GM19351 (cell line): ENCODE measurements around the gene CLPTM1L.
A peak's percentile ranks its signal among the peaks of the same experiment; 100 is the strongest.
"Not testable (repeated sequence)": the region's sequence is repeated elsewhere in the genome, so short reads cannot be mapped to it uniquely, and the experiment has no call there.

Experiments
- ATAC-seq: cut with Tn5 transposase; IDR thresholded peaks from one replicate; pipeline ENCODE4 v1.9.1; 2021; ENCODE audit warnings: mild to moderate bottlenecking, moderate library complexity; ENCODE audit not compliant: unreplicated experiment

The CLPTM1L gene

DNA sequence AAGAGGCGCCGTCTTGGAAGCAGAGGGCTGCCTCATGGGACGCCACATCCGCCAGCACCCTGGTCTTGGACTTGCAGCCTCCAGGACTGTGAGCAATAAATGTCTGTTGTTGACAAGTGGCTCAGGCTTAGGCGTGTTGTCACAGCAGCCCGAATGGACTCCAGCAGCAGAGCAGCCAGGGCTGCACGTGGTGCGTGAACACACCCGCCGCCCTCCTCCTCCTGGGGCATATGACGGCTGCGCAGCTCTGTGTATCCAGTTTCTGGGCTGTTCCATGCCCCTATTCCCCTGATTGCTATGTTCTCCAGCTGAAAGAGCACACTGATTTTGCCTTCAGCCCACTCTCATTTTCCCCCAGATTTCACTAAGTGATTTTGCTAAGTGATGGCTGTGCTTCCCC, 36.0 kb upstream of the CLPTM1L start:
- no peak for ATAC-seq

DNA sequence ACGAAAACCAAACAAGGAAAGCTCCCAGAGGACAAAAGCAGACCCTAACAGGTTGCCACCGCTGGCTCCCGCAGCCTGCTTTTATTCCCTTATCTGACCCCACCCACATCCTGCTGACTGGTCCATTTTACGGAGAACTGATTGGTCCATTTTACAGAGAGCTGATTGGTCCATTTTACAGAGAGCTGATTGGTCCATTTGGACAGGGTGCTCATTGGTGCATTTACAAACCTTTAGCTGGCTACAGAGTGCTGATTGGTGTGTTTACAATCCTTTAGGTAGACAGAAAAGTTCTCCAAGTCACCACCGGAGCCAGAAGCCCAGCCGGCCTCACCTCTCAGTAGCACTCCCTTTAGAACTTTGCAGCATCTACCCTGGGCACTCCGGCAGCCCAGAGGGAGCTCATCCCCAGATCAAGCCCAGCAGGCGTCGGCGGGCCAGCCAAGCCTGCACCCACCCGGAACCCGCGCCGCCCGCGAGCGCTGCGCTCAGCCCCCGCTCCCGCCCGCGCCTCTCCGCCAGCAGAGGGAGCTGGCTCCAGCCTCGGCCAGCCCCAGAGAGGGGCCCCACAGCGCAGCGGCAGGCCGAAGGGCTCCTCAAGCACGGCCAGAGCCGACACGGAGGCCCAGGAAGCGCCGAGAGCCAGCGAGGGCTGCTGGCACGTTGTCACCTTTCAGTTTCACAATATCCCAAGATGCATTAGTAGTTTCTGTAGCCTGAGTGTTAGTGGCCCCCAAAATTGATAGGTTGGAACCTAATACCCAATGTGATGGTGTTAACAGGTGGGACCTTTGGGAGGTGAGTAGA, 35.3 kb upstream of the CLPTM1L start:
- peak; percentile 90 for ATAC-seq

DNA sequence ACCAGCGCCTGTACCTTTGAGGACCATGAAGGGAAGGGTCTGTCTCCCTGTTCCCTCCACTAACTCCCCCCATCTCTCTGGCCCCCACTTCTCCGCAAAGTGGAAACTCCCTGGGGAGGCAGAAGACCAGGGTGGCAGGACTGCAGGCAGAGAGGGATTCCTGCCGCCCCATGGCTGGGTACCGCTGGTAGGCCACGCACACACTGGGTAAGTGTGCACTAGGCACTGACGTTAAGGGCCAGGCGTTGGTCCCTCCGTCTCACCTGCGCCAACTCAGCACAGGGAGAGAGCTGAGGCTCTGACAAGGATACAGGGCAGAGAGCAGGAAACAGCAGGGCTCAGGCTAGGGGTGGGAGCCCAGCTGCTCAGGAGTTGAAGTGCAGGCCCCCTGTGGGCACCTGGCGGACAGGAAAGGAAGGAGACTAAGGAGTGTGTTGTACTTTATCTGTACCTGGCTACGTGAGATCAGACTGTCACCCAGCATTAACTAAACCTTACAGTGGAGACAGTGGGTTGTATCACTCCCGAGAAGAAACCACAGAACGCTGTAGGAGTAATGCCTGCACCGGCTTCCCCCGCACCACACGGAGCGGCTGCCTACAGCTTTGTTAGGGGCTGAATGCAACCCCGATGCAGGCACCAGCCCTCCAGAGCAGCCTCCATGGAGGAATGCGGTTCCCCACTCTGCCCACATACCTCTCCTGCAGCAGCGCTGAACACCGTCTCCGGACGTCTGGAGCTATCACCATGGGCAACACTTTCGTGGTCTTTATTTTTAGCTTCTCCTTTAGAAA, 34.2 kb upstream of the CLPTM1L start:
- ATAC-seq: no peak

DNA sequence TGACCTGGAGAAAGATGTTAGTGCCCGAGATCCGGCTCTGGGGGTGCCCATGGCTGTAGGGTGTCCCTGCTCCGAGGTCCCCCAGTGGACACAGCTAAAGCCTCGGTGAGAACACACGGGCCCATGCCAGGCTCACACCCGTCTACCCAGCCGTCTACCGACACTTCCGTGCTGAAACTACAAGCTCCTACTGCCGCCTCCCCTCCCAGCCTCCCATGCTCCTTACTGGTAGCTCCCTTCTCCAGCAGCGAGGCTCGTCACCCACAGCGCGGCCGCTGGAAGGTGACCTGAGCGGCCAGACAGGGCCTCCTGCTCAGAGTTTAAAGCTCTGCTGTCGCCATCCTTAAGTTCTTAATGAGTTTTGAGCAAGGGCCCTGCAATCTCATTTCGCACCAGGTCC, 33.2 kb upstream of the CLPTM1L start:
- ATAC-seq: no peak

DNA sequence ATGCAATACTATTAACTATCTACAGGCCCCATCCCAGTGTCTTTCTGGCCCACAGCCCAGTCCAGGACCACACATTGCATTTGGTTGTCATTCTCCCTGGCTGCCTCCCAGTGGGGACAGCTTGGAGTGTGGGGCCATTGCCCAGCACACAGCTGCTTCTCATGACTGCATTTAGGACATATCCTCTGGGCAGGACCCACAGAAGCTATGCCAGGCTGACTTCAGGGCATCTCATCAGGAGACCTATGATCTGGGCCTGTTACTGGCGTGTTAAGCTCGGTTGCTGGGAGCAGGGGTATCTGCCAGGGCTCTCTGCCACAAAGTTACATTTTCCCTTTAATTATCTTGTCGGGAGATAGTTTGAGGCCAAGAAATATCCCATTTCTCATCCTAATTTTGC, 32.1 kb upstream of the CLPTM1L start:
- no peak for ATAC-seq

DNA sequence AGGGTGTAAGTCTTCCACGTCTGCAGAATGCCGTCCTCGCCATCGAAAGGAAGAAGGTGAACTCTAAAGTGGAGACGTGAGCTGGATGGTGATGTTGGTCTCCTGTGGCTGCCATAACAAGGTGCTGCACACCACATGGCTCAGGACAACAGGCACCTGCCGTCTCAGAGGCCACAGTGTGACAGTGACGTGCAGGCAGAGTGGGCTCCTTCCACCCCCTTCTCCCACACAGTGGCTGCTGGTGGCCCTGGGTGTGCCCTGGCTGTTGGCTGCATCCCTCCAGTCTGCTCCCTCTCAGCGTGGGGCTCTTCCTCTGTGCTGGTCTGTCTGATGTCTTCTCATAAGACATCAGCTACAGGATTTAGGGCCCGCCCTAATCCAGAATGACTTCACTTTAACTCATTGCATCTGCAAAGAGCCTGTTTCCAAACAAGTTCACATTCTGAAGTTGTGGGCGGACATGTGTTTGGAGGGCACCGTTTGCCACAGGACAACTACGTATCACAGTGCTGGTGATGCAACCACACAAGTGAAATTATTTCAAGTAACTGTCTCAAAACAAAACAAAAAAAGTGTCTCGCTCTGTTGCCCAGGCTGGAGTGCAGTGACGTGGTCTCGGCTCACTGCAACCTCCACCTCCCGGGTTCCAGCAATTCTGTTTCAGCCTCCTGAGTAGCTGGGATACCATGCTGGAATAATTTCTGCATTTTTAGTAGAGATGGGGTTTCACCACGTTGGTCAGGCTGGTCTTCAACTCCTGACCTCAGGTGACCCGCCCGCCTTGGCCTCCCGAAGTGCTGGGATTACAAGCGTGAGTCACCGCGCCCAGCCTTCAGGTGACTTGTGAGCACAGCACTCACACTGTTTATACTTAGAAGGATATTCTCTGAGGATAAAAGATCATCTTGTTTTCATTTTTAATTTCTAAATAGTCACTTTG, 31.2 kb upstream of the CLPTM1L start:
- ATAC-seq: no peak

DNA sequence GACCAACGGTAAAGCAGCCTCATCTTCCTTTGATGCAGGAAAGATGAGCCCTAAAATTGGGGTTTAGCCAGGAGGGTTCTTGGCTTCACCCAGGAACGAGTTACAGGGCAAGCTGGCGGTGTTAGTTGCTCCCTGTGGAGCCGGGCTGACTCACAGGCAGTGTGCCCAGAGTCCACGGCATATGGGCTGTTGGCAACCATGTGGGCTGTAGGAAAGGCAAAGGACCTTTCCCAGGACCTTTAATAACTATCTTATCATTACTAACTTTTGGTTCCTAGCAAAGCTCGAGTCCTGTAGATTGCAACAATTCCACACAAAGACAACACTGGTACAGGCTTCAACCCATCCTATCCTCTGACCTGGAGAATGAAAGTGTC, 29.8 kb upstream of the CLPTM1L start:
- no peak for ATAC-seq

DNA sequence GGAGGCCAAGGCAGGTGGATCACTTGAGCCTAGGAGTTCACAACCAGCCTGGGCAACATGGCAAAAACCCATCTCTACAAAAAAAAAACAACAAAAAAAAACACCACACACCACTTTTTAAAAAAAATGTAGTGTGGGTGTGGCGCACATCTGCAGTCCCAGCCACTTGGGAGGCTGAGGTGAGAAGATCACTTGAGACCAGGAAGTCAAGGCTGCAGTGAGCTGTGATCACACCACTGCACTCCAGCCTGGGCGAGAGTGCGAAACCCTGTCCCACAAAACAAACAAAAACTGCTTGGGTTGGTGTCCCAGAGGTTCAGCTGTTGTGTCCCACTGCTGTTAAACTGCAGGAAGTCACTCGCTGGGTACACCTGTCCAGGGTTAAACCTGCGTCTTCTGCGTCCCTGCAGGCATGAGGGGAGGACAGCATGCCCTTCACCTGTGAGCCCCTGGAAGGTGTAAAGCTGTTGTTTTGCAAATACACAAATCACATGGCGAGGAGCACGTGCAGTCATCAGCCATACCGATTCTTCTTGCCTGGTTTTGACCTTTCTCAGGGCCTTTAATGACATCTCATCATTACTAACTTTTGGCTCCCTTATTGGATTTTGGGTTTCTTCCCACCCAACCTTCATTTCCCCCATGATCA, 29.3 kb upstream of the CLPTM1L start:
- no peak for ATAC-seq

- ATAC-seq: not testable (repeated sequence)
Measured at GRCh38 chr5:1371972-1372342, 27.1 kb upstream of the CLPTM1L start.

DNA sequence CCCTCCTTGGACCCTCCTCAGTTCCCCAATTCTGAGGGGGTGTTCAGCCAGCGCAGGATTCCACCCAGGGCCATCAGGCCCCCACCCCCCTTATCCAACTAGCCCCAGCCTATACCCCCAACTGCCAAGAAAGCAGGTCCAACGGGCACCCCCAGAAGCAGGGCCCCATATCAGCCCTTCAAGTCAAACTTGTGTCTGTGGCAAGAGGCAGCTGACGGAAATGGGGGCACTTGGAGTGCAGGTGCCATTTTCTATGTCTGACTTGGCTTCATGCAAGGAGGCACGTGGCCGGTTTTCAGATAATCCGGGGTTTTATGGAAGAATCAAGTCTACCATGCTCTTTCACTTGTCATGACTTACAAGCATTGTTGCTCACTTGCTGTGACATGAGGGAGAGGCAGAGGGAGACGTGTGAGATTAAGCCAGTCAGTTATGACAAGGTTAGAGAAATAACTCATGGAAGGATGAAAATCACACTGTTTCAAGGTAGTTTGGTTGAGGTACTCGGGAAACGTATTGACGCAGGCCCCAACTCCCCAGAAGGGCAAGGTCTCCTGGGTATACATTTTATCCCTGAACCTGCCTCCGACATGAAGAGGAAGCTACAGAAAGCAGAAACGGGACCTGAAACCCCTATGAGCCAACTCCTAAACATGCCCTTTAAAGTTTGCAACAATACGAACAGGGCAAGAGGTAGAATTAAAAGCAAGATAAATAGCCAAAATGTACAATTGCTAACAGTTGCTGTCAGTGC, 26.5 kb upstream of the CLPTM1L start:
- no peak for ATAC-seq

GRCh38 chr5:1370006-1370405, 25.1 kb upstream of the CLPTM1L start:
- no peak for ATAC-seq

- ATAC-seq: no peak
Measured at GRCh38 chr5:1368756-1369155, 23.9 kb upstream of the CLPTM1L start.

GRCh38 chr5:1368236-1368635, 23.3 kb upstream of the CLPTM1L start:
- ATAC-seq: no peak

DNA sequence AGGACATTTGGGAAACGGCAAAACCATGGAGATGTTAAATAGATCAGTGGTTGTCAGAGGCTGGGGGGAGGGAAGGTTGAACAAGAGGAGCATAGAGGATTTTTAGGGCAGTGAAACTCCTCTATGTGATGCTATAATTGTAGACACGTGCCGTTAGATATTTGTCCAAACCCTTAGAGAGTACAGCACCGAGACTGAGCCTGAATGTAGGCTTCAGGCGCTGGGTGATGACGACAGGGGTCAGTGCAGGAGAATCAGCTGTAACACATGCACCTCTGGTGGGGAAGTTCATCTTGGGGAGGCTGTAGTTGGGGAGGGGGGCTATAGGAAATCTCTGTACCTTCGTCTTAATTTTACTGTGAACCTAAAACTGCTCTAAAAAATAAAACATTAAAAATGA, 22.2 kb upstream of the CLPTM1L start:
- no peak for ATAC-seq

GRCh38 chr5:1366514-1366913, 21.6 kb upstream of the CLPTM1L start:
- peak; percentile 77 for ATAC-seq

GRCh38 chr5:1364211-1364610, 19.3 kb upstream of the CLPTM1L start:
- no peak for ATAC-seq

- no peak for ATAC-seq
Measured at GRCh38 chr5:1363581-1363980, 18.7 kb upstream of the CLPTM1L start.

GRCh38 chr5:1363160-1363559, 18.3 kb upstream of the CLPTM1L start:
- no peak for ATAC-seq

DNA sequence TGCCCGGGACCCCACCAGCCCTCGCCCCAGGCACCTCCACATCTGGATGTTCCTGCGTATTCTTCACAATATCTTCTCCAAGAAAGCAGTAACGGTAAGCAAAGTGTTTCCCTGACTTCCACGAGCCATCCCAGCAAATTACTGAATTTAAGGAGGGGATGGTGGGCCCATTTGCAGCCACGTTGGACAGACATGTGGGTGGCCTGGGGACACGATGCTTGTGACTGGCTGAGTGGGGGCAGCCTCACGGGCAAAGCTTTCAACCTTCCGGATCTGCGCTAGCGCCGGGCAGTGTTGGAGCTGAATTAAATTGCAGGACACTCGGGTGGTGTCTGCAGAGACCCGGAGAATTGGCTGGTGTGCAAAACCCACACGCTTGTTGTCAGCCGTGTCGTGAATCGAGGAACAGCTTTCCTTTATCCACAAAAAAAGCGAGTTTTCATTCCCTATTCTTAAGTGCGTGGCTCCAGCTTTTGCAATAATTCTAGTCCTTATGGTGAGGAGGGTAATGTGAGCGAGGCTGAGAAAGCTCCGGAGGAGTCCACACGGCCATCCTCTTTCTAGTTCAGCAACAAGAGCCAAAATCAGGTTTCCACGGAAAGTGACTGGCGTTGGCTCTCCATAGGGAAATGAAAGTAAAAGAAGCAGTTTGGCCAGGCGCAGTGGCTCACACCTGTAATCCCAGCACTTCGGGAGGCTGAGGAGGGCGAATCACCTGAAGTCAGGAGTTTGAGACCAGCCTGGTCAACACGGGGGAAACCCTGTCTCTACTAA, 17.5 kb upstream of the CLPTM1L start:
- ATAC-seq: no peak
